ENCODE measurements around the gene AGK.
A peak's percentile ranks its signal among the peaks of the same experiment; 100 is the strongest.
"Not testable (repeated sequence)": the region's sequence is repeated elsewhere in the genome, so short reads cannot be mapped to it uniquely, and the experiment has no call there.

AGK gene

GRCh38 chr7:141686074-141686473, 134.9 kb downstream of the AGK start:
- no peak for DNase-seq

- DNase-seq, result no peak
Measured at GRCh38 chr7:141686670-141687069, 135.5 kb downstream of the AGK start.

- no peak for DNase-seq
Measured at GRCh38 chr7:141688043-141688442, 136.8 kb downstream of the AGK start.

- DNase-seq, result not testable (repeated sequence)
Measured at GRCh38 chr7:141689072-141689825, 138.0 kb downstream of the AGK start.

- DNase-seq, result no peak
Measured at GRCh38 chr7:141691540-141691939, 140.3 kb downstream of the AGK start.

- no peak for DNase-seq
Measured at GRCh38 chr7:141691961-141692360, 140.8 kb downstream of the AGK start.

- no peak for DNase-seq
Measured at GRCh38 chr7:141693082-141693481, 141.9 kb downstream of the AGK start.

GRCh38 chr7:141695803-141696289, 144.6 kb downstream of the AGK start:
- DNase-seq, result no peak

GRCh38 chr7:141696348-141696747, 145.1 kb downstream of the AGK start:
- DNase-seq, result no peak

GRCh38 chr7:141697211-141697871, 146.1 kb downstream of the AGK start:
- DNase-seq, result no peak

- no peak for DNase-seq
Measured at GRCh38 chr7:141698247-141699015, 147.2 kb downstream of the AGK start.

GRCh38 chr7:141699860-141700259, 148.7 kb downstream of the AGK start:
- no peak for DNase-seq

- no peak for DNase-seq
Measured at GRCh38 chr7:141700296-141700847, 149.2 kb downstream of the AGK start.

GRCh38 chr7:141700848-141701371, 149.7 kb downstream of the AGK start:
- DNase-seq, result no peak

GRCh38 chr7:141701489-141702046, 150.4 kb downstream of the AGK start:
- DNase-seq, result peak; percentile 79

GRCh38 chr7:141702047-141702567, 150.9 kb downstream of the AGK start, which contains the start of gene DENND11:
Gene DENND11 (minus strand): TSS chr7:141702166. CDS start chr7:141702153, 13 bp downstream.
- DNase-seq, result peak; percentile 53

- DNase-seq, result no peak
Measured at GRCh38 chr7:141702892-141703291, 151.7 kb downstream of the AGK start.

GRCh38 chr7:141704112-141704511, 152.9 kb downstream of the AGK start:
- no peak for DNase-seq

- no peak for DNase-seq
Measured at GRCh38 chr7:141704741-141705140, 153.5 kb downstream of the AGK start.

All from CD4-positive, alpha-beta T cell treated with Interleukin-15 for 1 hour (primary cell).